ENCODE results near the gene CA11. TPM values are rescaled to one million over a fixed set of nuclear protein-coding genes. Genes with fewer than 3 reads are reported as not detected.

CA11 gene
- total RNA-seq, 1 donor, result 1.3 TPM

DNA sequence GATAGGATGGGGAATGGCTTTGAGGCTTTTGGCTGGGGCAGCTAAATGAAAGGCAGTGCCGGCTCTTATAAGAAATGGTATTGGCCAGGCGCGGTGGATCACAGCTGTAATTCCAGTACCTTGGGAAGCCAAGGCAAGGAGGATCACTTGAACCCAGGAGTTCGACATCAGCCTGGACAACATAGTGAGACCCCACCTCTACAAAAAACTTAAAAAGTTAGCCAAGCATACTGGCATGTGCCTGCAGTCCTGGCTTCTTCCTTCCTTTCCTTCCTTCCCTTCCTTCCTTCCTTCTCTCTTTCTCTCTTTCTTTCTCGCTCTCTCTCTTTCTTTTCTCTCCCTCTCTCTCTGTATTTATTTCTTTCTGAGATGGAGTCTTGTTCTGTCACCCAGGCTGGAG, 3.1 kb downstream of the CA11 start:
- TF ChIP-seq, protein P1, sequence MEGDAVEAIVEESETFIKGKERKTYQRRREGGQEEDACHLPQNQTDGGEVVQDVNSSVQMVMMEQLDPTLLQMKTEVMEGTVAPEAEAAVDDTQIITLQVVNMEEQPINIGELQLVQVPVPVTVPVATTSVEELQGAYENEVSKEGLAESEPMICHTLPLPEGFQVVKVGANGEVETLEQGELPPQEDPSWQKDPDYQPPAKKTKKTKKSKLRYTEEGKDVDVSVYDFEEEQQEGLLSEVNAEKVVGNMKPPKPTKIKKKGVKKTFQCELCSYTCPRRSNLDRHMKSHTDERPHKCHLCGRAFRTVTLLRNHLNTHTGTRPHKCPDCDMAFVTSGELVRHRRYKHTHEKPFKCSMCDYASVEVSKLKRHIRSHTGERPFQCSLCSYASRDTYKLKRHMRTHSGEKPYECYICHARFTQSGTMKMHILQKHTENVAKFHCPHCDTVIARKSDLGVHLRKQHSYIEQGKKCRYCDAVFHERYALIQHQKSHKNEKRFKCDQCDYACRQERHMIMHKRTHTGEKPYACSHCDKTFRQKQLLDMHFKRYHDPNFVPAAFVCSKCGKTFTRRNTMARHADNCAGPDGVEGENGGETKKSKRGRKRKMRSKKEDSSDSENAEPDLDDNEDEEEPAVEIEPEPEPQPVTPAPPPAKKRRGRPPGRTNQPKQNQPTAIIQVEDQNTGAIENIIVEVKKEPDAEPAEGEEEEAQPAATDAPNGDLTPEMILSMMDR (IDR thresholded peaks at IDR 0.05; ENCODE audit: insufficient read depth, low read depth, low read length), result no peak
- no peak overlapping the region for H3K4me3 ChIP-seq (ENCODE audit: low read depth, low read length)
- no peak for DNase-seq (ENCODE audit: low read depth)

DNA sequence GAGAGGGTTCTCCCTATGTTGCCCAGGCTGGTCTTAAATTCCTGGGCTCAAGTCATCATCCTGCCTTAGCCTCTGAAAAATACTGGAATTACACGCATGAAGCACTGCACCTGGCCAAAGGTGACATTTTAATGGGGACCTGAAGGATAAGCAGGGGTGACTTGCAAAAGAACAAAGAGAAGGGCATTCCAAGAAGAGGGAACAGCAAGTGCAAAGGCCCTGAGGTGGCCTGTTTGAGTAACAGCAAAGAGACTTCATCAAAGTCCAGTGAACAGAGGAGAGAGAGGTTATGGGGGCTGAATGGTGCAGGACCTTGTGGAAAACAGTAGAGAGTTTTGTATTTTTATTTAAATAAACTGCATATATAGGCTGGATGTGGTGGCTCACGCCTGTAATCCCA, 4.1 kb downstream of the CA11 start:
- TF ChIP-seq, protein P1 (IDR thresholded peaks at IDR 0.05; ENCODE audit: insufficient read depth, low read depth, low read length), result no peak
- H3K4me3 ChIP-seq (ENCODE audit: low read depth, low read length), result no peak overlapping the region
- DNase-seq (ENCODE audit: low read depth), result no peak

DNA sequence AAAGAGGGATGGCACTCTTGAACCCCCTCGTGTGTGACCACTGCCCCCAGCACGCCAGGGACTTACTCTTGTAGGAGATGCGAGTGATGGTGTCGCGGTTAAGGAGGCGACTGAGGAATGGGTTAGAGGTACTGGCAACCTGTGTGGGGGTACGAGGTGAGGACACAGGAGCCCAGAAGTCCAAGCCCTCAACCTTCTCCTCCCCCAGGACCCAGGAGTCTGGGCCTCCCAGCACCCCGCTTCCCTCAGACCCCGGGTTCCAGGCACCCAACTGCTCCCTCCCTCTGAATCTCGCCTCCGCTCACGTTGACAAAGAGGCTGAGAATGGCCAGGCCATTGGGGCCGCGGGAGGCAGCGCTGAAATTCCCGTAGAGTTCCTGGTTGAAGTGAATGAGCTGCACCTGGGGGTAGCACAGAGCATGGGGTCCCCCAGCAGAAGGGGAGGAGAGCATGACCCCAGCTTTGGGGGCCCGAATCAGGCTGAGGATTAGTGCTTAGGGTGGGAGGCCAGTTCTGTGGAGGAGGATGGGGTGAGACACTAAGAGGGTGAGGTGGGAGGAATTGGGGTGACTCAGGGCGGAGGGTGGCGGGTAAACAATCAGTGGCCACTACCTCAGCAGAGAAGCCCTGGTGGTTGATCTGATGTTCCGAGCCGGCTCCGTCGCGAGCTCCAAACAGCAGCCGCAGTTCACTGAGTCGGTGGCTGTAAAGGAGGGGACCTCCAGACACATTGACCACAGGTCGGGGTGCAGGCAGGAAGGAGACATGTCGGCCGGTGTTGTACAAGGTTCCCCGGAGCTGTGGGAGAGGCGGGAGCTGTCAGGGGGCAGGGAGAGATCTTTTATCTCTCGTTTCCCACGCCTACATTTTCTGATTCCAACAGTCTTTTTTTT, 6.3 kb downstream of the CA11 start:
- no peak for DNase-seq (ENCODE audit: low read depth)
- peak overlapping the region; percentile 43 for H3K4me3 ChIP-seq (ENCODE audit: low read depth, low read length)
- TF ChIP-seq, protein P1 (IDR thresholded peaks at IDR 0.05; ENCODE audit: insufficient read depth, low read depth, low read length), result no peak

DNA sequence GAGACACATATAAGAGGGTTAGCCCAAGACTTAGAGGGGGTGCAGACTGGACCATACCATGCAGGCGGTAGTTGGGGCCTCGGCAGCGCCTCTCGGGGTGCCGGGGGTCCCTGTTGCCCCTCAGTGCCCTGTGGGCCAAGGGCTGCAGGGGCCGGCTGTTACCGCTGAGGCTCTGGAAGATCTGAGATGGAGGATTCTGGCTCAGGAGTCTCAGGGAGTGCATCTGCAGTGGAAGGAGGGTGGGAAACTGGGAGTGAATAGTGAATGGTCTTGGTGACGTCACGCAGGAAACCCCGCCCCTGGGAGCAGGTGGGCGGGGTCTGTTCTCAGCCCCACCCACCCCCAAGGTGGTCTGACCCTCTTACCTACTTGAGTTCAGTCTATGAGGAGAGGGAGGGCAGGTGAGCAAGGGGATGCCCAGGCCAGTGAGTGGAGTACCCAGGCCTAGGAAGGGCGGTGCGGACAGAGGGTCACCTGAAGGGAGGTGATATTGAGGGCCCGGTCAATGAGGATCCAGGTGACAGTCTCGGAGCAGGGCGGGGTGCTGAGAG, 7.1 kb downstream of the CA11 start:
- TF ChIP-seq, protein P1 (IDR thresholded peaks at IDR 0.05; ENCODE audit: insufficient read depth, low read depth, low read length), result no peak
- no peak overlapping the region for H3K4me3 ChIP-seq (ENCODE audit: low read depth, low read length)
- no peak for DNase-seq (ENCODE audit: low read depth)

DNA sequence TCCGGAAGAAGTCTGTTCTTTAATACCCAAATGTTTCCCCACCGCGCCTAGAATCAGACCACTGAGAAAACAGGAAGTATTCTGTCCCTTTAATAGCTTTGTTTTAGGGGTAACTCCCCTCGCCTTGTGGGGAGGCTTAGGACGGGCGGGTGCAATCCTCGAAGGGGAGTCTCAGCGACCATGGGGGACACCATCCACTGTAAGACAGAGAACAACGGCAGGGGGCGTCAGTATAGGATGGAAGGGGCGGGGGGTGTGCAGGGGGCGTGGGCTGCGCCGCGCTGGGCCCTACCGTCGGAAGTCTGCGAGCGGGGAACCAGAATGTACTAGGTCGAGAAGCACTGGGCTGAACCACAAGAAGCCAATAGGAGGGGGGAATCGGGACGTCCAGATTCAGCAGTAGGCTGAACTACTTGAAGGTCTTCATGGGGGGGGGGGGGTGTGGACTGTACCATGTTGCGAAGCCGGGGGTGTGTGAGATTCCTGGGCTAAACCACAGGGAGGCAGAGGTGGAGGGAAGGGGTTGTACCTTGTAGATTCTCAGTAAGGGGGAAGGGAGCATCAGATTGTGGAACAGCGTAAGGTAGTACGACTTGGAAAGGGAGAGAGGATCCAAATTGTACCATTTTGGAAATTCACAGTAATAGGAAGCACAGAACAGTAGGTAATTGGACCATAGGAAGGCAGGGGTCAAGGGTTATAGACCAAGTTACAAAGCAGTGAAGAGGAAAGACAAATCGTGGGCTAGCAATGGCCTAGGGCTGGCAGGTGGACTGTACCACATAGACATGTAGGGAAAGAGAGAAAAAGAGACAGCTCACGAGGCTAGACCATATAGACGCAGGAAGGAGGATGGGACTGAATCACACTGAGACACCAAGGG, 7.8 kb downstream of the CA11 start:
- peak; percentile 97 for DNase-seq (ENCODE audit: low read depth)
- peak overlapping the region; percentile 71 for H3K4me3 ChIP-seq (ENCODE audit: low read depth, low read length)
- TF ChIP-seq, protein P1 (IDR thresholded peaks at IDR 0.05; ENCODE audit: insufficient read depth, low read depth, low read length), result peak; percentile 5

DNA sequence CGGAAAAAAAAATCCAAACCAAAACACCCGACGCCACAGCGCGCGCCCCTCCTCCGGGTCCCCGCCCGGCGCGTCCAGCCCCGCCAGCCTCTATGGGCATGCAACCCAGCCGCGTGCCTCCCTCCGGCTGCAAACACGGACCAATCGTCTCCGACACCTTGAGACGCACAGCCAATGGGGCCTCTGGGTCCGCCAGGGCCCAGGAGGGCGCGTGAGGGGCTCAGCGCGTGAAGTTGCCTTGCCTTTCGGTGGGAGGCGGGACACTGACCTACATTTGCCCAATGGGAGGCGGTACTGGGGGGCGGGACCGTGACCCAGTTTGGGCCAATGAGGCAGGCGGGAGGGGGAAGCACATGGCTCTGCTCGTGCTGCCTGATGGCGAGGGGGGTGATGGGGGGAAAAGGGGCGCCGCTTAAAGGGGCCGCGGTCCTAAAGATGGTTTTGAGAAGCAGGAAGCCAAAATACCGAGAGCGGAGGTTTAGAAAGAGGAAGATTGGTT, 8.5 kb downstream of the CA11 start:
- DNase-seq (ENCODE audit: low read depth), result peak; percentile 100
- TF ChIP-seq, protein P1 (IDR thresholded peaks at IDR 0.05; ENCODE audit: insufficient read depth, low read depth, low read length), result no peak
- H3K4me3 ChIP-seq (ENCODE audit: low read depth, low read length), result peak overlapping the region; percentile 71
